ENCODE results near the gene ADAMTSL2.

The ADAMTSL2 gene

DNA sequence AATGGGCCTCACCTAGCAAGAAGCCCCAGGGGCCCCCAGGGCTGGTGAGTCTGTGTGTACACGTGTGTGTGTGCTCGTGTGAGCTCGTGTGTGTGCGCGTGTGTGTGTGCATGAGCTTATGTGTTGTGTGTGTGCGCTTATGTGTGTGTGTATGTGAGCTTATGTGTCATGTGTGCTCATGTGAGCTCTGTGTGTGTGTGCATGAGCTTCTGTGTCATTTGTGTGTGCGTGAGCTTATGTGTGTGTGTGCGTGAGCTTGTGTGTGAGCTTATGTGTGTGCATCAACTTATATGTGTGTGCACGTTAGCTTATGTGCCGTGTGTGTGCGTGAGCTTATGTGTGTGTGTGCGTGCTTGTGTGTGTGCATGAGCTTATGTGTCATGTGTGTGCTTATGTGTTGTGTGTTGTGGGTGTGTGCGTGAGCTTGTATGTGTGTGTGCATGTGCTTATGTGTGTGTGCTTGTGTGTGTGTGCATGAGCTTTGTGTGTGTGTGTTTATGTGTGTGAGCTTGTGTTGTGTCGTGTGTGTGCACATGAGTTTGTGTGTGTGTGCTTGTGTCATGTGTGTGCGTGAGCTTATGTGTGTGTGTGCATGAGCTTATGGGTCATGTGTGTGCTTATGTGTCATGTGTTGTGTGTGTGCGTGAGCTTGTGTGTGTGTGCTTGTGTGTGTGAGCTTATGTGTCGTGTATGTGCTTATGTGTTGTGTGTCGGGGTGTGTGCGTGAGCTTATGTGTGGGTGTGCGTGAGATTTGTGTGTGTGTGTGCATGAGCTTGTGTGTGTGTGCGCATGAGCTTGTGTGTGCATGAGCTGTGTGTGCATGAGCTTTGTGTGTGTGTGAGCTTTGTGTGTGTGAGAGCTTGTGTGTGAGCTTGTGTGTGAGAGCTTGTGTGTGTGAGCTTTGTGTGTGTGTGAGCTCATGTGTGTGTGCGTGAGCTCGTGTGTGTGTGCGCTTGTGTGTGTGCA lies 38.9 kb upstream of the ADAMTSL2 start:
- Histone ChIP-seq H3K27me3 (ENCODE audit: low read length) (no peaks in the 10 kb centered on the region), H3K9me3 (ENCODE audit: insufficient read depth, low read length) (no peaks in the 10 kb centered on the region), H3K27ac (ENCODE audit: low read depth, low read length) (no peak overlapping the region), H3K4me2 (ENCODE audit: low read depth, low read length, poor library complexity, severe bottlenecking) (no peak overlapping the region), H3K4me3 (ENCODE audit: insufficient read depth, low read length, poor library complexity, severe bottlenecking) (no peak overlapping the region), H4K20me1 (ENCODE audit: low read depth, low read length) (no peaks in the 10 kb centered on the region), H3K36me3 (ENCODE audit: low read length) (no peaks in the 10 kb centered on the region), H3K9me2 (replicated peaks; ENCODE audit: insufficient read depth, low read length) (no peaks in the 10 kb centered on the region), H3K79me2 (ENCODE audit: insufficient read depth, low read length) (no peaks in the 10 kb centered on the region), H3K9ac (ENCODE audit: low read length) (no peak overlapping the region), H2AFZ (ENCODE audit: low read depth, low read length, severe bottlenecking) (no peak overlapping the region), H3F3A (ENCODE audit: insufficient read depth) (no peaks in the 10 kb centered on the region)
- TF ChIP-seq, protein P1, sequence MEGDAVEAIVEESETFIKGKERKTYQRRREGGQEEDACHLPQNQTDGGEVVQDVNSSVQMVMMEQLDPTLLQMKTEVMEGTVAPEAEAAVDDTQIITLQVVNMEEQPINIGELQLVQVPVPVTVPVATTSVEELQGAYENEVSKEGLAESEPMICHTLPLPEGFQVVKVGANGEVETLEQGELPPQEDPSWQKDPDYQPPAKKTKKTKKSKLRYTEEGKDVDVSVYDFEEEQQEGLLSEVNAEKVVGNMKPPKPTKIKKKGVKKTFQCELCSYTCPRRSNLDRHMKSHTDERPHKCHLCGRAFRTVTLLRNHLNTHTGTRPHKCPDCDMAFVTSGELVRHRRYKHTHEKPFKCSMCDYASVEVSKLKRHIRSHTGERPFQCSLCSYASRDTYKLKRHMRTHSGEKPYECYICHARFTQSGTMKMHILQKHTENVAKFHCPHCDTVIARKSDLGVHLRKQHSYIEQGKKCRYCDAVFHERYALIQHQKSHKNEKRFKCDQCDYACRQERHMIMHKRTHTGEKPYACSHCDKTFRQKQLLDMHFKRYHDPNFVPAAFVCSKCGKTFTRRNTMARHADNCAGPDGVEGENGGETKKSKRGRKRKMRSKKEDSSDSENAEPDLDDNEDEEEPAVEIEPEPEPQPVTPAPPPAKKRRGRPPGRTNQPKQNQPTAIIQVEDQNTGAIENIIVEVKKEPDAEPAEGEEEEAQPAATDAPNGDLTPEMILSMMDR (IDR thresholded peaks at IDR 0.05; ENCODE audit: insufficient read depth, low read length, poor library complexity, severe bottlenecking), result no peak
- TF ChIP-seq EZH2phosphoT487 (conservative IDR thresholded peaks at IDR 0.05; ENCODE audit: low read length), result no peak

DNA sequence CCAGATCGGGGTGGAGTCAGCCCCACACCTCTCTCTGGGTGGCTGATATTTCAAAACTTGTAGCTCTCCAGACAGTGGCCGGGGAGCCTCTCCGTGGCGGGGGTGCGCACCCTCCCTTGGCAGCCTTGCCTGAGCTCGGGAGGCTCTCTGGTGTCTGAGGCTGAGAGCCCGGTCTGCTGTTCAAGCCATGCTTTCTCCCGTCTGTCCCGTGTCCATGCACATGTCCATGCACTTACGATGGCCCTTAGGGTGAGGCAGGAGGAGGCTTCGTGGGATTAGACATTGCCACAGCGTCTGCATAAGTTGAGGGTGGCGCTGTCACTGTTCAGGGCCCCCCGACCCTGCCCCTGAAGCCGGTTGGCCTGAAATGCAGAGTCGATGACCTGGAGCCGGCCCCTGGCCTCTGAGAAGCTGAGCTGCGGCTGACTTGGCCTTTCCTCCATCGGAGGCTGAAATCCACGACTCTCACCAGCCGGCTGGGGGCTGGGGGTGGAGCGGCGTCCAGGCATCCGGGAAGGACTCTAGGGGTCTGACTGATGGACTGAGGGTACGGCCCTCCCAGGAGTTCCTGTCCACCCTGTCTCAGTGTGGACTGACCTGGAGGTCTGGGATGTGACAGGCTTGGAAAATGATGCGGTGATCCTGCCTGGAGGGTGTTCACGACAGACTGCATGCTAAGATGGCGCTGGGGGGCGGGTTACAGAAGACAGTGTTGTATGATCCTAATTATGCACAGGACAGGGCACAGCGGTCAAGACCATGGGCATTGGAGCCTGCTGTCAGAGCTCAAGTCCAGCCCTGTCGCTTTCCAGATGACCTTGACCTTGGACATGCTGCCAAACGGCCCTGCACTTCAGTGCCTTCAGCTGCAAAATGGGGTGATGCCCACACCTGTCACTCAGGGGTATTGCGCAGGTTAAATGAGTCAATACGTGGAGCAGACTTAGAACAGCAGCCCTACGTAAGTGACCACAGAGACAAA lies 37.4 kb upstream of the ADAMTSL2 start:
- H3K9ac ChIP-seq (ENCODE audit: low read length), result no peak overlapping the region
- no peaks in the 10 kb centered on the region for H3K9me2 ChIP-seq (replicated peaks; ENCODE audit: insufficient read depth, low read length)
- no peaks in the 10 kb centered on the region for H4K20me1 ChIP-seq (ENCODE audit: low read depth, low read length)
- H3K4me2 ChIP-seq (ENCODE audit: low read depth, low read length, poor library complexity, severe bottlenecking), result no peak overlapping the region
- no peaks in the 10 kb centered on the region for H3K79me2 ChIP-seq (ENCODE audit: insufficient read depth, low read length)
- H3K36me3 ChIP-seq (ENCODE audit: low read length), result no peaks in the 10 kb centered on the region
- H3K9me3 ChIP-seq (ENCODE audit: insufficient read depth, low read length), result peaks cover 8% of the 10 kb centered on the region; the same call in 1 of the 2 replicates
- no peaks in the 10 kb centered on the region for H3K27me3 ChIP-seq (ENCODE audit: low read length)
- H3K27ac ChIP-seq (ENCODE audit: low read depth, low read length), result no peak overlapping the region
- H2AFZ ChIP-seq (ENCODE audit: low read depth, low read length, severe bottlenecking), result no peak overlapping the region
- H3F3A ChIP-seq (ENCODE audit: insufficient read depth), result no peaks in the 10 kb centered on the region
- no peak for TF ChIP-seq EZH2phosphoT487 (conservative IDR thresholded peaks at IDR 0.05; ENCODE audit: low read length)
- TF ChIP-seq, protein P1 (IDR thresholded peaks at IDR 0.05; ENCODE audit: insufficient read depth, low read length, poor library complexity, severe bottlenecking), result no peak
- H3K4me3 ChIP-seq (ENCODE audit: insufficient read depth, low read length, poor library complexity, severe bottlenecking), result no peak overlapping the region

DNA sequence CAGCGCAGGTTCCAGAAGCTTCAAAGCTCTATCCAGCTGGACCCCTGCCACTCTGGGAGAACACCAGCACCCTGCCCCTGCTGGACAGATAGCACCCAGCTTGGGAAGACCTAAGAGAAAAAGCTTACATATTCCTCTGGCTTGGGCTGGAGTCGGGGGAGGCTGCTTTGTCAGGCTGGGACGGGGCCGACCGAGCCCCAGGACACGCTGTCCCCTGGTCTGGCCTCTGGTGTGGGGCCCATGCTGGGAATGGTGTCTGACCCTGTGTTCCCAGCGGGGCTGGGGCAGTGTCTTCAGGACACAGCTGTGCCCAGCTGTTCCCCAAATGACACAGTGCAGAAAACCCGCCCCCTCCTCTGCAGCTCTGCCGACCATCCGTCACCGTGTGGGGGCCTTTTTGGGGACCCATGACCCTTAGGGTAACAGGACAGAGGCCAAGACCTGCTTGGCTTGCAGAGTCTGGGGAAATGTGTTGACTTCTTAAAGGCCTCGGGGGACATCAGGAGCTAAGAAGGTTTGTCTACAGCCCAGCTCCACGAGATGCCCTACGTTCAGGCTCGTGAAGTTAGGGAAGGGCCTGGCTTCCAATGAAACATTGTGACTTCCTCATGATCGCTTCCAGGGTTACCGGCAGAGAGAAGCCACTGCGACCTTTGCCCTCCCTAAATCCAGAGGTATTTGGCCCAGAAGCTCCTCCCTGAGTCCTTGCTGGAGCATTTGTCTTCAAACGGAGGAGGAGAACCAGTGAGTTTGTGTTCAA lies 35.2 kb upstream of the ADAMTSL2 start:
- Histone ChIP-seq H3K4me3 (ENCODE audit: insufficient read depth, low read length, poor library complexity, severe bottlenecking) (no peak overlapping the region), H3K9me2 (replicated peaks; ENCODE audit: insufficient read depth, low read length) (no peaks in the 10 kb centered on the region), H3F3A (ENCODE audit: insufficient read depth) (no peaks in the 10 kb centered on the region), H3K4me2 (ENCODE audit: low read depth, low read length, poor library complexity, severe bottlenecking) (no peak overlapping the region), H3K9me3 (ENCODE audit: insufficient read depth, low read length) (peaks cover 11% of the 10 kb centered on the region; the same call in 1 of the 2 replicates), H2AFZ (ENCODE audit: low read depth, low read length, severe bottlenecking) (no peak overlapping the region), H3K9ac (ENCODE audit: low read length) (no peak overlapping the region), H3K79me2 (ENCODE audit: insufficient read depth, low read length) (no peaks in the 10 kb centered on the region), H3K36me3 (ENCODE audit: low read length) (no peaks in the 10 kb centered on the region), H3K27me3 (ENCODE audit: low read length) (no peaks in the 10 kb centered on the region), H3K27ac (ENCODE audit: low read depth, low read length) (no peak overlapping the region), H4K20me1 (ENCODE audit: low read depth, low read length) (no peaks in the 10 kb centered on the region)
- TF ChIP-seq, protein P1 (IDR thresholded peaks at IDR 0.05; ENCODE audit: insufficient read depth, low read length, poor library complexity, severe bottlenecking), result no peak
- no peak for TF ChIP-seq EZH2phosphoT487 (conservative IDR thresholded peaks at IDR 0.05; ENCODE audit: low read length)
